DMS 273 treated with DMSO at 0.1 percent for 48 hours (cell line): ENCODE data around the gene HOXD11.

Experiments
- DNase-seq: peaks from one replicate; lab custom pipeline; 2025; lab: John Stamatoyannopoulos, UW

The HOXD11 gene

DNA sequence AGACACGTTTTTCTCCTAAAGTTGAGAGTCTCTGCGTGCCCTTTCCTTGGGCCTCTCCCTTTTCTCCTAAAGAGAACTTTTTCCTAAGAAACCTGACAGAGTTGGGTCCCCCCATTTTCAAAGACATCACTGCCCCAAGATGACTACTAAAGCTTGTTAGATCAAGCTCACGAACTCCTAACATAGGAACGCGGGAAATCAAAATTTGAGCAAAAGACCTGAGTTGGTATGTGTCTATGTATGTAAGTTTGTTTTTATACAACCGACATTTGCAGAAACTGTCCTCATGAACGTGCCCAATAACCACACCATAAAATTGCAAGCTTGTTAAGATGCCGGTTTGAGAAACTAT, 13.2 kb upstream of the HOXD11 start:
- DNase-seq: no peak

DNA sequence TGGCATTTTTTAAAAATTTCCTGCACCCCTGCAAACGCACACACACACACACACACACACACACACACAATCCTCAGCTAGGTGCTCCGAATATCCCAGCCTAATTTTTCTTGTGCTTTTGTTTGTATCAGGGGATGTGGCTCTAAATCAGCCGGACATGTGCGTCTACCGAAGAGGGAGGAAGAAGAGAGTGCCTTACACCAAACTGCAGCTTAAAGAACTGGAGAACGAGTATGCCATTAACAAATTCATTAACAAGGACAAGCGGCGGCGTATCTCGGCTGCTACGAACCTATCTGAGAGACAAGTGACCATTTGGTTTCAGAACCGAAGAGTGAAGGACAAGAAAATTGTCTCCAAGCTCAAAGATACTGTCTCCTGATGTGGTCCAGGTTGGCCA, 12.7 kb upstream of the HOXD11 start:
- no peak for DNase-seq

- no peak for DNase-seq
These were observed 11.7 kb upstream of the HOXD11 start for GRCh38 chr2:176095421-176095820.

GRCh38 chr2:176096243-176096985, 10.7 kb upstream of the HOXD11 start:
- DNase-seq: no peak

- DNase-seq: peak; percentile 77
These were observed 9.9 kb upstream of the HOXD11 start for GRCh38 chr2:176096986-176097819.

DNA sequence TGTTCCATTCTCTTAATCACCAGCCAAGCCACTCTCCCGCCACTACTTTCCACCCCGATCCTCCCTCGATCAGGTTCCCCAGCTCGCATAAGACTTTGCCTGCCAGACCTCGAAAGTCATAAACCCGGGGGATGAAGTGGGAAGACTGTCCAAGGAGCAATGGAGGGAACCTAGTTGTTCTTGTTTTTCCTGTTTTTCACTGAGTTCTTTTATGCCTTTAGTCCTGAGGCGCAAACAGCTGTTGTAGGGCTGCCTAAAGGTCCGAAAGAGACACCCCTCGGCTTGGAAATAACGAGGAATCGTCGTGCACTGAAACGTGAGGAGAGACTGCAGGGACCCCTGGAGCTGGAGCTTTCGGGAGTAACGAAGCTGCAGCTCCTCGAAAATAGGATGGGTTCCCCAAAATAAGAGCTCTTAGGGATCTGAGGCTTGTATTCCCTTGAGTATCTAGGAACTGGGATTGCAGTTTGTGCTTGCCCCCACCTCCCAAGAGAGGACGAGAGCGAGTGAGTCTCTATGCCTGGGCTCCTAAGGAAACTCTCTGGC, 9.2 kb upstream of the HOXD11 start:
- DNase-seq: no peak

DNA sequence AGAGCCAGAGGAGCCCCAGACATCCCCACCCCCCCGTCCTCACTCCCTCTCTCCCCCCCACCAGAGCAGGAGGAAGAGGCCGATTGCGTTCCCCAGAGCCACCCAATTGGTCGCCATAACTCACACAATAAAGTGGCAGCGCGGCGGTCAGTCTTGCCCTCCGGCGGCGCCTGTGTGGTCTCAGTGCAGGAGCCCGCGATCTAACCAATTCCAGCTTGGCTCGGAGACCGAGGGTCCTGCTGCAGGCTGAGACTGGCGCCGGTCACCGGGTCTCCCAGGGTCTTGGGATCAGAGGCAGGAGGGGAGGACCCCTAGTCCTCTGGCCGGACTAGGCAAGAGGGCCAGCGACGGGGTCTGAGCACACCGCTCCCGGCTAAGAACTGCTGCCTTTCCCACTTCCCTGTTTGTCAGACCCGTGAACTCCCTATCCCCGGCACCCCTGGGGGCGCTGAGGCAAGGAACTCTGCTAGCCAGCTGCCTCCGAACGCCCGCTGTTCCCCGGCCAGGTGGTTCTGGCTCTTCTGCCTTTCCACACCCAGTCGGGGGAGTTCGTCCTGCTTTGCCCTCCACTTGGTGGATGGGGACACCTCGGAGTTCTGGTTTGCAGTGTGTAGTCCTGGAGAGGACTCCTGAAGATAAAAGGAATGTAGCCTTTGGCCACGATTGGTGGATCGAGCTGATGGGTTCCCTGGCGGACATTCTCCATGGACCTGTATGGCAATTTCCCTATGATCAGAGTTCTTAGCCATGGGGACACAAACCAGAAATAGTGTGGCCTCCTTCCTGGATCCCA, 8.5 kb upstream of the HOXD11 start:
- no peak for DNase-seq

DNA sequence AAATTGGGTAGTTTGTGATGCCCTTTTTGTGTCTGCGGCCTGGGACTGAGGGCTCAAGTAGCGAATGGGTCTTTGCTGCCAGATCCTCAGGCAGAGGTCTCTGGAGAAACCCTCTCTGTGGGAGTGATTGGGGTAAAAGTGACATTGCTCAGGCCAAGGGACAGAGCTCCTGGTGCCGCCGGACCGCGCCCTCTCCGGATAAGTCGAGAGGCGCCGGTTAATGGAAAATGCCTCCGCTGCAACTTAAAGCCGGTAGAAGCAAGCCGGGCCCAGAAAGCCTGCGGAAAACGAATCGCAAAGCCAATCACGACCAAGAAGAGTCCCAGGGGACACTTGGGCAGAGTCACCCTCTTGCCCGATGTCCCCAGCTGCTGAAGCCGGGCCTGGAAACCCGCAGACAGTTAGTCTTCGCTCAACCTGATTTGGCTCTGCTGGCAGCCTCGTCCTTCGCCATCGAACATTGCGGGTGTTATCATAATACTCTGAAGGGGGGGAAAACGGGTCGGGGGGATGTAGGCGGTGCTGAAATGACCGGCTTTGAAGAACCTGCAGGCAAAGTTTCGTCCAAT, 7.8 kb upstream of the HOXD11 start:
- no peak for DNase-seq

- no peak for DNase-seq
These were observed 7.1 kb upstream of the HOXD11 start, which contains the start of gene HOXD12 for GRCh38 chr2:176099728-176100546. Gene HOXD12, plus strand, starts transcription at chr2:176099795. Its CDS starts 7 bp downstream, at chr2:176099802.

GRCh38 chr2:176100547-176101140, 6.4 kb upstream of the HOXD11 start:
- no peak for DNase-seq

GRCh38 chr2:176101216-176101830, 5.8 kb upstream of the HOXD11 start:
- DNase-seq: no peak

GRCh38 chr2:176101842-176102241, 5.2 kb upstream of the HOXD11 start:
- DNase-seq: no peak

DNA sequence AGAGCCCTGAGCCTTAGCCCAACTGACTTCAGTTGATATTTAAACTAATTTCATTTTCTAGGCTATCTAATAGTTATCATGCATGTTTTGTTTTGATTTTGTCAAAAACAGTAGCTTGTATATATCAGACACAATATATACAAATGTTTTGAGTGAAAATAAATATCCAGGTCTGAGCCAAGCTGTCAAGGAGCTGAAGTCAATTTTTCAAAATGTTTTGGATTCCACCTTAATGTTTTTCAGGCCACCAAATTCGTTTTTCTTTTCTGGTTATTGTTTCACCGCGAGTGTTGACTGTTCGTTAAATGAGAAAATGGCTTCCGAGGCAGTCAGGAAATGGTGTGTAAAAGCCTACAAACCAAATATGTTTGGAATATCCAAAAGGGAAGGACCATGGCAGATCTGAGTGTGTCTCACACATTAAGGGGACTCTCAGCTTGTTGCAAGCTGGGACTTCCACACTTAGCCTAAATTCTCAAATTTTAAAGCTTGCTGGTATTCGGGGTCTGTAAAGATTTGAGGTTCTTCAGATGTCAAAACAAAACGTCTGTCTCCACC, 4.7 kb upstream of the HOXD11 start:
- no peak for DNase-seq

DNA sequence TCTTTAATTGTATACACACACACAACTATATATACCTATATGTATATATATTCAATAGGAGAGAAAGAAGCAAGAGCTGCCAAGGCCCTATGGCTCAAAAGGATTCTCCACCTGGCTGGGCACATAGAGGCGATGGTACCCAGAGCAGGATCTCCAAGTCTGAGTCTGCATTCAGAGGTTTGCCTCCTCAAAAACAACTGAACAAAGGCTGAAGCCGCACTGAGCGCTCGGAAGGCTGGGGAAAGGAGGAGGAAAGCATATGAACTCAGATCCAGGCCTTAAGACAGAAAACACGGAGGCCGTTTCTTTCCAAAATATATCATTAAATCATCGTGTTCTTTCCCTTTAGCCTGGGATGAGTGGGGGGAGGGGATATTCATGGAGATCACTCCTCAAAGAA, 3.9 kb upstream of the HOXD11 start:
- no peak for DNase-seq

DNA sequence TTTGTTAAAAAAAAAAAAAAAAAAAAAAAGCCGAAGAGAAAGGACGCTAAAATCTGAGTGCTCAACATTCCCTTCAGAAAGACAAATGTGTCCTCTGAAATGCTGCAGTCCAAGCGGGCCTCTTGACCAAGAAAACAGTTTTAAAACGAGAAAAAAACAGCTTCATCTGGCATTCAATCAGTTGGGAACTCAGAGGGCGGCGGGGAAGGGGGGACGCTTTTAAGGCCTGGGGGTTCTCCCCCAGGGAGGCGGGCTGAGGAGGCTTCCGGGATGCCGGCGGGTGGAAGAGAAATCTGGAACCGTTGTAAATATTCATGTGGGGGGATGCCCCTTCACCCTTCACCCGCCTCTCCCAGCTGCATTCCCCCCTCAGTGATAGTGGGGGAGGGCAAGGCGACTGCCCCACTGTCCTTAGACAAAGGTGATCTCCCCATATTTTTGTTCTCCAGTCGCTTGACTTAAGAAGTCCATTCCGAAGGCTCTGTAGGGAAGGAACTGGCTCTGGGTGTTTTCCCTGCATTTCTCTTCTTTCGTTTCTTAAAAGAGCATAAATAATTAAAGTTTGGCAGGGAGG, 3.3 kb upstream of the HOXD11 start:
- DNase-seq: no peak

DNA sequence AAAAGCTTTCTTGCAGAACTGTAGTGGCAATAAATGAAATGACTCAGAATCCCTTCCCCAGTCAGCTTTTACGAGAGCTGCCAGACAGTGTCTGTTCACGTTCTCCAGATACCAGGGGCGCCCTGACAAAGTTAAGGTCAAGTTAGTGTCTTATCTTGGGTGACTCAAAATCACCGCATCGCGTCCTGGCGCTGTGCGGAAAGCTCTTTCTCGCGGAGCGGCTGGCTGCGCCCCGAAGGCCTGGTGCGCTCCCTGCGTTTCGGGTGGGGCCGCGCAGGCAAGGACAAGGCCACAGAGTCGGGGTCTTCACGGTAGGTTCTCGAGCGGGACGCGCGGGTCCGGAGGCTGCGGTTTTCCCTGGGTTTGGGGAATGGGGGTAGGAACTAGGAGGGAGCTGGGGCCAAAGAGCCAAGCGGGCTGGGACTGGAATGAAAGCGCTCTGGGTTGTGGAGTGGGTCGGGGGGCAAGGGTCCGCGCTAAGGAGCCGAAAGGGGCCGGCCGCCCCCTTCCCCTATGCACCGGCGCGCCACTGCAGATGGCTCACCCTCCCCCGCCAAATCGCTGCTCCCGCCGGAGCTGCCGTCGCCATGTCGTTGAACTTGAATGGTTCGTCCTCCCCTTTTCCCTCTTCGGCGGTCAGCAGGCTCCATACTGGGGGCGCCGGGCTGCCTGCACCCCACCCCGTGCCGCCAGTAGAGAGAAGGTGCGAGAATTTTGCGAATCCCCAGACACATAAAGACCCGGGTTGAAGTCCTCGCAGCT, 2.6 kb upstream of the HOXD11 start:
- DNase-seq: no peak

DNA sequence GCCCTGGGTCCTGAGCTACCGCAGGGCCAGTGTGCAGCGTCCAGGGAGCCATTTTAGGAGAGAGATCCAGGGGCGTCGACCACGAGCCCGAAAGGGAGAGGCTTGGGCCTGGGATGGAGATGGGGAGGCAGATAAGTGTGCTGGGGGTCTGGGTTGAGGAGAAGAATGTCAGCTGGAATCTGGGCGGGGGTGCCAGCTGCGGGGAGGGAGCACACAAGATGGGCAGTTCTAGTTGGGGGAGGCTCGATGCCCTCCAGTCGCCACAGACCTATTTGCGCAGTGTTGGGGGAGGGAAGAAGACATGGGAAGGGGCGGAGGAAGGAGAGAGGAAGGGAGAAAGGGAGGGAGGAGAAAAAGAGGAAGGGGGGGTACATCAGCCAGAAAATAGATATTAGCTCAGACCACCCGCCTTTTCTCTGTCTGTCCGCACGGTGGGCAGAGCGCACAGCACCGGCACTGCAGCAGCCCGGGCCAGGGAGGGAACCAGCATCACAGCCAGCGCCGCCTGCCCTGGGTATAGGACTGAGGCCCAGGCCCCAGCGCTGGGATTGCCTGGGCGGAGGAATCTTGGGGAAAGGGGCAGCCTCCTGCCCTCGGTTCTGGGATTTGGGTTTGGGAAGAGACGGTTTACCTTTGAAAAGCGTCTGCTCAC, 1.9 kb upstream of the HOXD11 start:
- DNase-seq: no peak
